Fibroblast of mammary gland (primary cell): ENCODE results near the gene NKX3-2.

Experiments
- DNase-seq: peaks from one replicate; pipeline ENCODE4 v3.0.0-alpha.2; 2010; ENCODE audit warnings: low read depth
- H3K4me3 ChIP-seq: 2 replicates; pipeline ENCODE4 v1.5.1; 2011; ENCODE audit warnings: low read depth, mild to moderate bottlenecking, low read length, moderate library complexity; ENCODE audit not compliant: control insufficient read depth
- TF ChIP-seq, protein P1 (sequence below): conservative IDR thresholded peaks from 2 replicates; pipeline ENCODE4 v1.5.1; 2011; ENCODE audit warnings: low read depth, low read length, inconsistent platforms; ENCODE audit not compliant: control insufficient read depth, insufficient read depth

The NKX3-2 gene

GRCh38 chr4:13543839-13544605, at the start of gene NKX3-2:
NKX3-2 (minus strand) TSS chr4:13544508; CDS start chr4:13544414, 94 bp downstream.
- TF ChIP-seq, protein P1, sequence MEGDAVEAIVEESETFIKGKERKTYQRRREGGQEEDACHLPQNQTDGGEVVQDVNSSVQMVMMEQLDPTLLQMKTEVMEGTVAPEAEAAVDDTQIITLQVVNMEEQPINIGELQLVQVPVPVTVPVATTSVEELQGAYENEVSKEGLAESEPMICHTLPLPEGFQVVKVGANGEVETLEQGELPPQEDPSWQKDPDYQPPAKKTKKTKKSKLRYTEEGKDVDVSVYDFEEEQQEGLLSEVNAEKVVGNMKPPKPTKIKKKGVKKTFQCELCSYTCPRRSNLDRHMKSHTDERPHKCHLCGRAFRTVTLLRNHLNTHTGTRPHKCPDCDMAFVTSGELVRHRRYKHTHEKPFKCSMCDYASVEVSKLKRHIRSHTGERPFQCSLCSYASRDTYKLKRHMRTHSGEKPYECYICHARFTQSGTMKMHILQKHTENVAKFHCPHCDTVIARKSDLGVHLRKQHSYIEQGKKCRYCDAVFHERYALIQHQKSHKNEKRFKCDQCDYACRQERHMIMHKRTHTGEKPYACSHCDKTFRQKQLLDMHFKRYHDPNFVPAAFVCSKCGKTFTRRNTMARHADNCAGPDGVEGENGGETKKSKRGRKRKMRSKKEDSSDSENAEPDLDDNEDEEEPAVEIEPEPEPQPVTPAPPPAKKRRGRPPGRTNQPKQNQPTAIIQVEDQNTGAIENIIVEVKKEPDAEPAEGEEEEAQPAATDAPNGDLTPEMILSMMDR = no peak
- H3K4me3 ChIP-seq = peak within 1 kb of the TSS; percentile 53
- no peak for DNase-seq

DNA sequence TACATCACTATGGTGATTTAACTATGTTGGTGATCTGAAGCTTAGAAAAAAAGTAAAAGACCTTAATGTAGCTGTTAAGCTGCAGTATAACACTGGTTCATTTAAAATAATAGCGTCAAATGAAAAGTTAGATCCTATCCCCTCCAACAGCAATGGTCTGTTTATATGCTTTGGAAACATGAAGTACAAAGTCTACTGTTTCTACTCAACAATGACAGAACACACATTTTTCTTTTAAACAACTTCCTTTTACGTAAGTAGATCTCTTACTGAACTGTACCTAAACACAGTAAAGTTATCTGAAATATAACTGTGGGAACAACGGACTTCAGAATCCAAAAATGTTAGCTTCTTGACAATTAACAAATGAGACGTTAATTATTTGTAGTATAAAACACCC, 47.9 kb upstream of the NKX3-2 start:
- no peak overlapping the region for H3K4me3 ChIP-seq
- DNase-seq = no peak
- TF ChIP-seq, protein P1 = no peak

DNA sequence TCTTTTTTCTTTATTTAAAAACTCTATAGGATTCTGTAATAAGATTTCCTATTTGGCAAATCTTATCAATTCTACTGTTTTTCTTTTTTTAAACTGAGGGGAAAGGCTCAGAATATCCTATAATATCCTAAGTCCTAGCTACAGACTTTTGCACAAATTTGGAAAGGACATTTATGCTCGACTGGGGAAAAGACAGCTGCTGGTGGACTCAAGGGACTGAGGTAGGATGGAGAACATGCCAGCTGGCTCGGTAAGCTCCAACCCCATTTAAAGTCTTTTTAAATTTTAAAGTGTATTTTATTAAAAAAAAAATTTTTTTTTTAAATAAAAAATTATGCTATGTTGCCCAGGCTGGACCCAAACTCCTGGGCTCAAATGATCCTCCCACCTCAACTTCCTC, 46.5 kb upstream of the NKX3-2 start:
- no peak for DNase-seq
- no peak overlapping the region for H3K4me3 ChIP-seq
- TF ChIP-seq, protein P1 = no peak

- DNase-seq = peak; percentile 8
- H3K4me3 ChIP-seq = no peak overlapping the region
- TF ChIP-seq, protein P1 = no peak
Measured at GRCh38 chr4:13588954-13589353, 44.6 kb upstream of the NKX3-2 start.

- TF ChIP-seq, protein P1 = no peak
- no peak overlapping the region for H3K4me3 ChIP-seq
- peak; percentile 40 for DNase-seq
Measured at GRCh38 chr4:13584481-13584880, 40.2 kb upstream of the NKX3-2 start.

DNA sequence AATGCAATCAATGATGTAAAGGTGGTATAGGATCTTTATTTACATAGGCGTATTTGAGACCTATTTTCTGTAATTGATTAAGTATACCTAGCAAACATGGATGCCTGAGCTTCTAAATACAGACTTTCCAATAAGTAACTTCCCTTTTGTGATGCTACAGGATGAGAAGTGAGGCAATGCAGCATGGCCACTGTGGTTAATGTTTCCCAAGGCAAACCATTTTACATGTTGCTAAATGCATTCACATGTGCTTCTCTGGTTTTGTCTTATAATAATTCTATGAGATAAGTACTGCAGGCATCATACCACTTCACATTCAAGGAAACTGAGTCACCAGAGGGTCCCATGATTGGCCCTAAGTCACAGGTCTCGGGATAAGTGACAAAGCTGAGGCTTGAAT, 35.7 kb upstream of the NKX3-2 start:
- TF ChIP-seq, protein P1 = no peak
- no peak overlapping the region for H3K4me3 ChIP-seq
- no peak for DNase-seq
